HPDE6-E6E7 (cell line): Measurements from ENCODE around the gene PRKN.
"Not testable (repeated sequence)": the region's sequence is repeated elsewhere in the genome, so short reads cannot be mapped to it uniquely, and the experiment has no call there.

Source experiments
- DNase-seq: peaks from one replicate; pipeline ENCODE4 v3.0.0; 2011; ENCODE audit warnings: missing footprints; ENCODE audit errors: extremely low spot score

The PRKN gene

DNA sequence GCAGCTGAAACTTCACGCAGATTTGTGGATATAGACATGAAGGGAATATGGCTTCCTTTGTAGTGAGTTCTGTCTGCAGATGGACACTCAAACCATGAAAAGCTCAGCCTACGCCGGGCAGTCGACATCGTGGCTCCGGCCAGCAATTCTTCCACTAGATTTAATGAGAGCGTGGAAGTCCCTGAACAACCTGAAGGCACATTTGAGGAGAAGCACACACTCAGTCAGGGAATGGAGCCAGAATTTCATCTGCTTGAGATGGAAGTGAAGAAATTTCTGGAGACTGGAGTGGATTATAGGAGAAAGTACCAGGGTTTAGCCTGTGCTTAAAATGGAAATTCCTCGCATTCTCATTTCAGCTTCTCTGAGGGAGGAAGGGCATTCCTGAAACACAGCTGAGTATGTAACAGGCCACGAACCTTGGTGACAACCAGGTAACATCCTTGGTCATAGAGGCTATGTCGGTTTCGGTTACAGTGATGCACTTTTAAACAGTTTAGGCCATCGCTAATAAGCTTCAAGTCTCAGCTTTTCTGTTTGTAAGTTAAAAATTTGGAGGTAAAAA is 1373.2 kb downstream of the PRKN start:
- no peak for DNase-seq

DNA sequence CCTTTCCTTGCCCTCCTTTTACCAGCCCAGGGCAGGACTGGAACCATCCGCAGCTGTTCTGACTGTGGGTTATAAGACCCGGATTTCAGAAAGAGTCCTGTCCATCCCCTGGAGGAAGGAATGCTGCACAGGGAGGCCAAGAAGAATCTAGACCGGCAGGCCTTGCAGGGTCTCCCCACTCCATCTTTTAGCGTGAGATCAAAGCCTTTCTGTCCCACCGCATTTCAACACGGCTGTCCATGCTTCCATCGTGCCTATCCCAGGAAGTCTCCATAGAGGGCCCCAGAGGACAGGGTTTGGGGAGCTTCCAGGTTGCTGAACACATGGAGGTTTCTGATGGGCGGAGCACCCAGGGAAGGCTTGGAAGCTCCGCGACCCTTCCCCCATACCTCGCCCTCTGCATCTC is 1374.4 kb downstream of the PRKN start:
- DNase-seq: no peak

DNA sequence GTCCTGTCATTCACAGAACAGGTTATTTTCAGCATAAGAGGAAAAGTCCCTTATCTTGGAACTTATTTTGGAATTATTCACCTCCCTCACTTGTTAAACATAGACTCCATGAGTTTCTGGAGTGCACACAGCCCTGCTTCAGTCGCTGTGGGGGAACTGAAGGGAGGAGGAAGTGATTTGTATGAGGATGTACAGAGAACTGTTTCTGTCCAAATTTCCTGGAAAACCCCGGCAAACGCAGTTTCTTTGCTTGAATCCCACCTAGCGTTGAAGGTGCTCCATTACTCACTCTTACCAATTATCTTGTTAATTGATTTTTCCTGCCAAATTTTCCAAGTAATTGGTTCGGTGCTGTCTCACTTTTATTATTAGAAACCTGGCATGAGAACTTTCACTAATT is 1375.7 kb downstream of the PRKN start:
- DNase-seq: no peak

DNA sequence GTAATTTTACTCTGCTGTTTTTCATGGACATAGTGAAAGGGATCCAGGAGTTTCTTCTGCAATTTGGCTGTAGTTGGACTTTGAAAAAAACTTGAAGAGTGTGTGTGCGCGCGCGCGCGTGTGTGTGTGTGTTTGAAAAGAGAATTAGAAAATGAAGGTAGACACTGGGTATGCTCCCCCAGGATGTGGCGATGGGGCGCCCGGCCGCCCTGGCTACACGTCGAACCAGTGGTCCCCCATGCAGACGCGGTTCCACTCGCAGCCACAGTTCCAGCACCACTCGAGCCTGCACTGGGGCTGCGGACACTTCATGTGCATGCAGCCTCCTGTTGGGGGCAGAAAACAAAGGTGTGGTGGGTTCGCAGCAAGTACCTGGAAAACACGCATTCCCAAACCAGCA is 1377.7 kb downstream of the PRKN start:
- DNase-seq: no peak

DNA sequence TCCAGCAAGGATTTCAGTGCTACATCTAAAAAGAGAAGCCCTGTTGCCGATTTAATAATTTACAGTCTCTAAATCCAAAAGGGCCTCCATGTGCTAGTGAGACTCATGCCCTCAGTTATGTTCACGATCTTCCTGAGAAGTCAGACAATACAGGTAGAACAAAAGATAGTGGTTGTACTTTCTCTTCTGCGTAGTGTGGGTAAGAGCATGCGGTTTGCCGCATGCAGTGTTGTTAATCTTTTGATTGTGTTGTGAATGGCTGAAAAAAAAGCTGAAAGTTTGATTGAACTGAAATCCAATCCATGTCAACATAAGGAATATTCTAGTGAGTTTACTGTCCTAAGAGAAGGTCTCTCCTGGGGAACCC is 1379.0 kb downstream of the PRKN start:
- no peak for DNase-seq

DNA sequence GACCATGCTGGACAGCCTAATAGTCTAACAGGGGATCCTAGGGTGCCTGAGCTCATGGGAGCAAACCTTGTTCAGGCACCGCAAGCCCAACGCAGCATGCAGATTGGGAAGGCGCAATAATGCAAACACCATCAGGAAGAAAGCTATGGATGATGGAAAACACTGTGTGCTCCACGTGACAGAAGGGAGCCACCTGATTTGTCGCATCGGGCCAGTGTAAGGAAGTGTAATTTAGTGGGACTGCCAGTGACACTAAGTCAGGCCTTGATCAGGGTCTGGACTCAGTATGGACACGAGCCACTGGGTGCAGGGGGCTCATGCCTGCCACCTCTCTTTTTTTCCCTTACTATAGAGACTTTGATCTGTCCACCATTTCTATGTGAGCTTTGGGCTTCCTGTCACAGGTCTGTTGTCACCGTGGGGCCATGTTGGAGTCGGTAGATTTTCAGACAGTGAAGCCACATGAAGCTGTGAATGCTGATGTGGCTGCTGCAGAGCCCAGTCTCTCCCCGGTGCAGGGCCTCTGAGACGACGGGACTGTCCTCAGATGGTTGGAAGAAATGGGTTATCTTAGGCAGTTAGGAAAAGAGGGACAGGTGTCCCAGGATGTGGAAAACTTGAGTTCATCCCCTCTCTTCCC is 1379.5 kb downstream of the PRKN start:
- no peak for DNase-seq

DNA sequence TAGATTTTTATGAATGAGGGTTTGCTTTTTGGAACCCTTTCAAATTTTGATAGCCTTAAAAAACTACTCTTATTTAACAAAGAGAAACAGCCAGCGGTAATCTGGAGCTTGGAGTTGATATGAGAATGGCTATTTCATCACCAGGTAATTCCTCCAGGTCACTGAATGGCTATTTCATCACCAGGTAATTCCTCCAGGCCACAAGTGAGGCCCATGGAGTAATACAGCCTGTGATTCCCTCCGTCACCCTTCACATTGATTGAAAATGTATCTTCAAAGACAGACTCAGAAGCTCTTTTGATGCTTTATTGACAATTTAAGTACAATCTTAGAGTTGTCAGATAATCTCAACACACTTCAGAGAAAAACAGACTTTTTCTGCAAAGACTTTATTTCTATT is 1380.4 kb downstream of the PRKN start:
- DNase-seq: no peak

DNA sequence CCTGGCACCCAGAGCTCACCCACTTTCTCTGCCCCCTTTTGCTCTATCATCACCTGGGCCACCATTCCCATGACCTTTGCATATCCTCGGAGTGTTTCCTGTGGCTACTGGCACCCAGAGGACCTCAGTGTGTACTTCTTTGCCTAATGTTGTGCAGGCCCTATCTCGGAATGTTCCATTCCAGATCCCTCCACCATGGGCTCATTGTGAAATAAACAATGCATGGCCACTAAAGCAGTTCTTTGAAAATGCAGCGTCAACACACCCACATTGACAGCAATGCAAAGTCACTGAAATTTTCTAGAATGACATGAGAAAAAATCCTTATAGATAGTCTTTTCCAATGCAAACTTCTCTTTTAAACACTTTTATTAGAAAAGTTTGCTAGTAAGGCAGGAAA is 1380.8 kb downstream of the PRKN start:
- no peak for DNase-seq

DNA sequence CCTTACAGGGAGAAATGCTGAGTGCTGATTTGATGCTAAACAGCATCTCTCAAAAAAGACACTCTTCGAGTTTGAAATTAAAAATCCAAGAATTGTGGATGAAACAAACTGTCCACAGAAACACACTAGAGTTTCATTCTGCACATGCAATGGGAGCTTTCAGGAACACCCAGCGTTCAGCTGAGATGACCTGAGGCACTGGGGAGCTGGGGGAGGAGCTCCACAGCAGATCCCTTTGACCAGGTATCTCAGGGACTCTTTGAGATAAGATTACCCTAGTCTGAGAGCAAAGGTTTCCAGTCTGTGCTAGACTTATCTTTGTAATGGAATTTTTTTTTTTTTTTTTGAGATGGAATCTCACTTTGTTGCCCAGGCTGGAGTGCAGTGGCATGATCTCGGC is 1382.9 kb downstream of the PRKN start:
- no peak for DNase-seq

DNA sequence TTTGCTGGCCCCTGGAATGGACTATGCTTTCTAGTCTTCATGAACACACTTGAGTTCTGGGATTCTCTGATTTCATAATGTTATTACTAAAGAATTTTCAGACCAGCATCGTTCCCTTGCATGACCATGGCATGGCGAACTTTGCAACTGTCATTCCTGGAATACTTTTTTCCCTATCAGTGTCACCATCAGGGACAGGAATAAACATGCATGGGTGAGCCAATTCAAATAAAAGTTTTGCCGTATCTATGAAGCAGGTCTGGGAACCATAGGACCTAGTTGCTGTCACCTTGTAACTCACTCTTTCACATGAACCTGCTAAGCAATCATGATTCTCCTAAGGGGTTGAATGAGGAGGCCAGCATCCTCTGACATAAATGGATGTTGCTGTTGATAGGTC is 1385.5 kb downstream of the PRKN start:
- DNase-seq: no peak

DNA sequence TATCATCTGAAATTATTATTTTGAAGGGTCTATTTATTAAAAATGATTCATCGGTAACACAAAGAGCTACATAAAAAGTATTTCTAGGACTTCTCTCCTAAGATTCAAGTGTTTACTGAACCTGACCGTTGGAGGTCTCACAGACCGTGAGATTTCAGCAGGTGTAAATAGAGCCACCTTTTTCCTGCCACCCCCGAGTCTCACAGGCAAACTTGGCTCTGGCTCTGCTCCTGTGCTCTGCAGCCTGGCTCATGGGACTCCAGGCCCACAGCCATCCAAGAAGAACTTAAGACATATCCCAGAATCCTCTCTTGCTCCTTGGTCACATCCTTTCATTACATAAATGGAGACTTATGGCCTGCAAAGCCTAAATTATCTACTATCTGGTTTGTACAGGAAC is 1385.9 kb downstream of the PRKN start:
- no peak for DNase-seq

DNA sequence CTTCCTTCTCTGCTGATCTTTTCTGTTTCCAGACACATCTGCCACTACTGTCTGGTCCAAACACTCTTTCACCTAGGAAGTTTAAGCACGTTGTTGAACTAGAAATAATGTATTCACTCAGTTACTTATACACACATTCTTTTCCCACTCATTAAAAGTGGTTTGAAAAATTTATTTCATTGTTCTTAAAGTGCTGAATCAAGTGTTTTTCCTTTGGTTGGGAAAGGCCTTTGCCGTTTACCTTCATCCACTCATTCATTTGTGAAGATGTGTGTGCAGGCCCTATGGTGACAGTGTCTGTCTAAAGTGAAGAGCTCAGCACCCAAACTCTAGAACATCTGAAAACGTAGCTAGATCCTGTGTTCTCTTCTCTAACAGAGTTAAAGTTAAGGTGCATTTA is 1389.6 kb downstream of the PRKN start:
- DNase-seq: no peak

DNA sequence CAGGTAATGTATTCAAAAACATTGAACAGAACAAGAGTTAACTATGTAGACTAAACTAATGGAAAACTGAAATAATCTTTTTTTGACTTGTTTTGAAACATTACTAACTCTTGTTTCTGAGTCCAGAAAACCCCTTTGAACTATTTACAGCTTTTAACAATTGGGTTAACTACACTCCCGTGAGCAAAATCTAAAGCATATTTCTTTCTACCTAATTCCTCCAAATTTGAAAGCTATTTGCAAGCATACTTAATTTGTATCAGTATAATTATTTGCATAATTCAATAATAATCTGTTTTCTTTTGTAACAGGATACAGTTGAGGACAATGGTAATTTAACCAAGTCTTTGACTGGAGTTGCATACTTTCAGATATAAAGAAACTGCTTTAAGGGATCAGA is 1391.1 kb downstream of the PRKN start:
- no peak for DNase-seq

DNA sequence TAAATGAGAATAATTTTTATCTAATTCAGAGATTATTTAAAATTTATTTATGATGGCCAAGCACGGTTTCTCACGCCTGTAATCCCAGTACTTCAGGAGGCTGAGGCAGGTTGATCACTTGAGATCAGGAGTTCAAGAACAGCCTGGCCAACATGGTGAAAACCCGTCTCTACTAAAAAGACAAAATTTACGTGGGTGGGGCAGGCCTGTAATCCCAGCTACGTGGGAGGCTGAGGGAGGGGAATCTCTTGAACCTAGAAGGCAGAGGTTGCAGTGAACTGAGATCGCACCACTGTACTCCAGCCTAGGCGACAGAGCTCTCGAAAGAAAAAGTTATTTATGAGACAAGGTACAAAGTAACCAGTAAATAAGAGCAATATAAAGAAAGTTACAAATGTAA is 1394.2 kb downstream of the PRKN start:
- no peak for DNase-seq

DNA sequence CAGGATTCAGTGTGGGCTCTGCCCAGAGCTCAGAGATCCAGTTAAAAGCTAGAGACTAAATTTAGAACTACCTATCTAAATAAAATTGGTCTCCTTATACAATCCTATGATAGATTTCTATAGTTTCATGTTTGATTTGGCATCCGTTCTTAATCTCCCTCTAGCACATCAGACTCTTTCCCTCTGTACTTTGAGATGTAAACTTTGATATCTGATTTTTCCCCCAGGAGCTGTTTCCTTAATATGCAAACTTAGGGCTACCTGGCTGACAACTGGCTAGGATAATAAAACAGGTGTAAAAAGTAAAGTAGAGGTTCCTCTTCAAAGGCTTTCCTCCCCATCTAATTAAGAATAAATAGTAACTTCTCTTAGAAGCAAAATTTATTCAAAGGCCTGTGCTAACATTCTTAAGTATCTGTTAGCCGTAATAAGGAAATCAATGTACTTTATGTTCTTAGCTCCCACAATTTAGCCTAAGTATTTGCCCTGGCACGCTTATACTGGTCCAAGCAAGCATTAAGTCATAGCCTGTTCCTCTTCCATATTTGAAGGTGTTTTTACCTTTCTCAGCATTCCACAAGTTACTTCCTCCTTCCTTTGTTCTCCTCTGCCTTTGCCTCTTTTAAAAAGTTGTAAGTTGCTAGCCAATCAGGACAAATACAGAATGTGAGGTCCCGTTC is 1396.0 kb downstream of the PRKN start:
- DNase-seq: not testable (repeated sequence)

DNA sequence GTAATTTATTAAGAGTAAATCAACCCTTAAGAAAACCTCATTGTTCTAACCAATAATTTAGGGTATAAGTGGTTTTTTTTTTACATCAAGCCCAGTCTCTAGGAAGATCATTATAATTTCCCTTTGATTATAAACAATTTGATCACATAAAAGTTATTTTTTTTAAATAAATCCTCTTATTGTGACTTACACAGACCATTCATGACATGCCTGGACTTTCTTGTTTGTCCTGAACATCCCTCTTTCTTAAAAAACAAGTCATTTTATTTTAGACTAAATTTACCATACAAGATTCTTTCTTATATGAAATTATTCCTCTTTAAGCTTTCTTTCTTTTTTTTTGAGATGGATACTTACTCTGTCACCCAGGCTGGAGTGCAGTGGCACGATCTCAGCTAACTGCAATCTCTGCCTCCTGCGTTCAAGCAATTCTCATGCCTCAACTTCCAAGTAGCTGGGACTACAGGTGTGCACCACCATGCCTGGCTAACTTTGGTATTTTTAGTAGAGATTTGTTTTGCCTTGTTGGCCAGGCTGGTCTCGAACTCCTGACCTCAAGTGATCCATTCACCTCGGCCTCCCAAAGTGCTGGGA is 1400.1 kb downstream of the PRKN start:
- DNase-seq: no peak

DNA sequence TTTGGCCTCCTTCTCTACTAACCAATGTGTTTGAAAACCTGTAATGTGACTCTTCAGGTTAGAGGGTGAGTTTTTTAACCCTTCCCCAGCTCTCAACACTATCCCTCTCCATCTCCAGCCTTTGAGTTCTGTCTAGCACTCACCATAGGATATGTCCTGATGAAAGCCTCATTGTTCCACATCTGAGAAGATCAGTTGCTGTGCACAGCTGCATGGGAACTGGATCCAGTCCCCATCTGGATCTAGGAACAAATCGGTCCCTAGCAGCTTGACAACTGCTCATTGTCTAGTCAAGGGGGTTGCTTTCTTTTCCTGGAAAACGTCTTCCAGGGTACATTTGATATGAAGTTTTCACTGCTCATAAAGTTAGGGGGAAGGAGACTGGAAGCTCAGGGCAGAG is 1408.3 kb downstream of the PRKN start:
- DNase-seq: no peak

DNA sequence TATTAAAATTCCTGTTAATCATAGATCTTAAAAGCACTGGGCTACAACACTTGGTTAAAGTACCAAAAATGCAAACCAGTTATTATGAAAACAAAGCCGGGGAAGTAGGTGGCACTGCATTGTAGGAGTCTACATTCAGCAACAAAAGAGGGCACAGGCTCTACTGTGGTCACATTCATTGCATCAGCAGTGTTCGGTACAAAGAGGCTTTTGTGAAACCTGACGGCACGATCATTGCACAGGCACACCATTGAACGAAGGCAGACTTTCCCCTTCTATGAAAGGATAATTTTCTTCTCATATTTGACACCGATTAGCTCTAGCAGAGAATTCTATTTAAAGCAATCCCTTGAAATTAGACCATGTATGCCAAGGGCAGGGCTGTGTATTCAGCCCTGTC is 1409.1 kb downstream of the PRKN start:
- DNase-seq: no peak

DNA sequence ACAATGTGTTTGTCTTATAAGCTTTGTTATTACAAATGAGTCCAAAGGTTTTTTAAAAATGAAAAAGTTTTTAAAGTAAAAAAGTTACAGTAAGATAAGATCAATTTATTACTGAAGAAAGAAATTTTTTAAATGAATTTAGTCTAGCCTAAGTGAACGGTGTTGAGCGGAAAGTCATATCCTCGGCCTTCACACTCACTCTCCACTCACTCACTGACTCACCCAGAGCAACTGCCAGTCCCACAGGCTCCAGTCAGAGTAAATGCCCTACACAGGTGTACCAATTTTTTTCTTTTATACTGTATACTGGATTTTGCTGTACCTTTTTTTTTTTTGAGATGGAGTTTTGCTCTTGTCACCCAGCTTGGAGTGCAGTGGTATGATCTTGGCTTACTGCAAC is 1411.0 kb downstream of the PRKN start:
- DNase-seq: no peak

DNA sequence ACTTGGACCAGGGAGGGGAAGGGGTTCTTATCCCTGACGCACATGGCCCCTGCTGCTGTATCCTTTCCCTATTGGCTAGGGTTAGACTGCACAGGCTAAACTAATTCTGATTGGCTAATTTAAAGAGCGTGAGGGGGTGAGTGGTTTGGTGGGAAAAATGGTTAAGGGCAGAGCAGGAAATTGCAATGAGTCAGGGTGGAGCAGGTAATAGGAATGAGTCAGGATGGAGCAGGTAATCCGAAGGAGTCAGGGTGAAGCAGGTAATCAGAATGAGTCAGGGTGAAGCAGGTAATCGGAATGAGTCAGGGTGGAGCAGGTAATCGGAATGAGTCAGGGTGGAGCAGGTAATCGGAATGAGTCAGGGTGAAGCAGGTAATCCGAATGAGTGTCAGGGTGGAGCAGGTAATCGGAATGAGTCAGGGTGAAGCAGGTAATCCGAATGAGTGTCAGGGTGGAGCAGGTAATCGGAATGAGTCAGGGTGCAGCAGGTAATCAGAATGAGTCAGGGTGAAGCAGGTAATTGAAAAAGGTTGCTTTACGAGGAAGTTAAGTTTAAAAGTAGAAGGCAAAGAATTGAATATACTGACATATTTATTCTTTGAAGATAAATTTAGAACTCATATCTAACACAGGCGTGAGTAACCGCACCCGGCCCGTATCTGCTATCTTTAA is 1412.2 kb downstream of the PRKN start:
- not testable (repeated sequence) for DNase-seq

DNA sequence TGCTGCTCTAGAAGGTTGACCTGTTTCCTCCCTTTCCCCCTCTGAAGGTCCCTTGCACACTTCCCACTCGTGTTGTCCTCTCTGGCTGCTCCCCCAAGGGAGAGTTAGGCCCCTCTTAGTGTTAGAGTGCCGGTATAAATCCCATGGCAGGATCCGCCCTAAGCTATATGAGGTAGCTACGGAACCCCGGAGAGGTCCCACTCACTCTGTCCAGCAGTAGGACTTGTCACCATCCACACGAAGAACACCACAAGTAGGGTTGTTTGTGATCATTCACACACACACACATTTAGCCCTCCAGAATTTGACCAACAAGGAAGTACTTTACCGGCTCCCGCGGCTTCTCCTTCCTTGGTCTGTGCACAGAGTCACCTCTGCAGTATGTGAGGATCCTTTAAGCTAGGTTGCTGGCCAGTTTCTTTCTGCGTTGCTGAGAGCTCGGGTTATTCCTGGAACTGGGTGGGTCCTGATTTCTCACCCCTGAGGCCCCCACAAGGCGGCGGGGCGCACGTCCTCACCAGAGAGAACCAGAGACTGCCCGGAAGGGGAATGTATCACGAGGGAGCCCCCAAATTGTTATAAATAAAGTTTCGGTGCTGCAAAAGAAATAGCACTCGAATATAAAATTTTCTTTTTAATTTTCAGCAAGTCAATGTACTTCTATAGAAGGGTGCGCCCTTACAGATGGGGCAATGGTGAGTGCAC is 1412.9 kb downstream of the PRKN start:
- DNase-seq: not testable (repeated sequence)

DNA sequence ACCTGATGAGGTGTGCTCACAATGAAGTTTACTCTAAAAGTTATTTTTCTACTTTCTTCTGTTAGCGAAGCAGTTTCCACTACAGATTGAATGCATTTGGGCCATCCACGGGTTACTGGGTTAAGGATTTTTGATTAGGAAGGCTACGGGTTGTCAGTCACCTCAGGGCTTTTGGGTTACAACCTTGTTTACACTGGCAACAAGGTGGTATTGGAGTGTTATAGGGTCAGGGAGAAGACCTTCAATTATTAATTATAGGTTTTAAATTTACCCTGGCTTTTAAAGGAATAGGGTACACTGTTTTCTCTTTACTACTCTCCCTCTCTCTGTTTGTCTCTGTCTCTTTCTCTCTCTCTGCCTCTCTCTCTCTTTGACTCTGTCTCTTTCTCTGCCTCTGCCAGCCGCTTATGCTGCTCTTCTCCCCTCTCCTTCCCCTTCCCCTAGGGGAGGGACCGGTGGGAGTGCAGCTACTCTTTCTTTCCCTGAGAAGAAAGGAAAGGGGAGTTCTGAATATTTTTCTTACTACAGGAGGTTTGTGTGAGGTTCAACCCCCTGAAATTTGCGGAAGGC is 1413.5 kb downstream of the PRKN start:
- DNase-seq: no peak
